Astrocyte of the hippocampus (primary cell): ENCODE data around the gene SRGAP2C.
"Not testable (repeated sequence)": the region's sequence is repeated elsewhere in the genome, so short reads cannot be mapped to it uniquely, and the experiment has no call there.

Experiments
- DNase-seq: peaks from one replicate; pipeline ENCODE4 v3.0.0; 2011; ENCODE audit warnings: low read depth, low spot score

The SRGAP2C gene

GRCh38 chr1:121332599-121333562, 148.1 kb downstream of the SRGAP2C start:
- DNase-seq = not testable (repeated sequence)

DNA sequence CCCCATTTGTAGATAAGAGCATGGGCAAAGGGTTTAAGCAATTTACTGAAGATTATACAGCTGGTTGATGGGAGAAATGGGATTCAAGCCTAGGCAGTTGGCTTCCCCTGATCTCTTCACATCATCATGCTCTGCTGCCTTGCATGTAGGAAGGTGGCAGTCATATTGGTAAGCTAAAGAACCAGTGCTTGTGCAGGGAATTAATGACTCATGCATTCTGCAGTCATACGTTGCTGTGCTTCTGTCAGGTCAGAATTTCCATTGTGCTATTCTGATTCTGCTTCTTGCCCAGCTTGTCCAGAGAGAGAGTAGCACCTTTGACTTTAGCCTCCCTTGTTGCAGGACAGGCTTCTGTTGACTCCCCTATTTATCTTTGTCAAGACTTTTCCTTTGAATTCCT, 153.2 kb downstream of the SRGAP2C start:
- not testable (repeated sequence) for DNase-seq

DNA sequence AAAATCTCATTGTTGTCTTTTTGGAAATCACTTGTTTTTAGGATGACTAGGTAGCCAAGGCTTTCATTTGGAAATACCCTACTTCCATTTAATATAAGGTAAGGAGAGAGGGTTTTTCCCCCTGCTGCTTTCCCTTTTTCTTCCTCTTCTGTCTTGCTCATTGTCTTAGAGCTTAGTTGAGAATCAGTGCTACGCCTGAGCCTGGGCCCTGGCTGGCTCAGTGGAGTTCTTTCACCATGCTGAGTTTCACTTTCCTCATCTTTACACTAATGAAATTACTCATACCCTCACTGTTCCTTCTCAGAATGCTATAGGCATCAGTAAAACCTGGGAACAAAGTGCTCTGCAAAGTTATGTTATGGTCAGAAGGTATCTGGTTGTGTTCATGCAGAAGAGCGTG, 154.8 kb downstream of the SRGAP2C start:
- DNase-seq = not testable (repeated sequence)

DNA sequence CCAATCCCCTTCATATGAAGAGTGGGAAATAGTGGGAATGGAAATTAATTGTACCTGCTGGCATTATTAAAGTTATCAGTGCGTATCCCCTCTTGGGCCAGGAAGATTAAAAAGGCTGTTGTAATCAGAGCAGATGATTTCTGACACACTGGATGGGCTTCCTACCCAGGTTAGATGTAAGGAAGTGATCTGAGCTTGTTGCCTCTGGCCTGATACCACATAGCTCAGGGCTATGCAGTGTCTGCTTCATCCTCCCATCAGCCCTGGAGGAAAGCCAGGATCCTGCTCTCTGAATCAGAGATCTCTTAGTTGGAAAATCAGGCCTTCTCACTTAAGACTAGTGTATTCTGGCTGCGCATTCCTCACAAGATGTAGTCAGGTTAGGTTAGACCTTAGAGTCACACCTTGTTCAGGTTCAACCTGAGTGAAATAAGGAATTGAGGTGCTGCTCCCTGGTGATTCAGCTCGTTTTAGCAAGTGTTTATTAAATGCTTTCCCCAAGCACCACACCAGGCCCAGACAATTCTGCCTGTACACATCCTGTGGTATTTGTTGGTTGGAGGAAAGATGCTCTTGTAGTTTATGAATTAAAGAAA, 158.6 kb downstream of the SRGAP2C start:
- not testable (repeated sequence) for DNase-seq

DNA sequence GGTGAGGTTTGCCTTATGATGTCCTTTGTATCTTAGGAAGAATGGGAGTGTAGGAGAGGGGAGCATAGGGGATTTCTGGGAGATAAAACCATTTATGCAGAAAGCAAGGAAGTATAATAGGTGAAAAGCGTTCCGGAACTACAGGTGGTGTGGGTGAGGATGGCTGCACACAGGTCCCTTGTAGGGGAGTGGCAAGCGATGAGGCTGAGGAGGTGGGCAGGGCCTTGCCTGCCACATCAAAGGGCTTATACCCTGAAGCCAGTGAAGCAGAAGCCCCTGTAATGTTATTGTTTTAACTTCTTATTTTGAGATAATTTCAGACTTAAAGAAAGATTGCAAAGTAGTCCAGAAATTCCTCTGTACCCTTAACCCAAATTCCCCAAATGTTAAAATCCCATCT, 159.6 kb downstream of the SRGAP2C start:
- DNase-seq = not testable (repeated sequence)

GRCh38 chr1:121346654-121347053, 161.9 kb downstream of the SRGAP2C start:
- not testable (repeated sequence) for DNase-seq

- DNase-seq = not testable (repeated sequence)
Observed at GRCh38 chr1:121347476-121347875, 162.7 kb downstream of the SRGAP2C start.

GRCh38 chr1:121348115-121348514, 163.3 kb downstream of the SRGAP2C start:
- not testable (repeated sequence) for DNase-seq

- not testable (repeated sequence) for DNase-seq
Observed at GRCh38 chr1:121349332-121349967, 164.7 kb downstream of the SRGAP2C start.

- DNase-seq = not testable (repeated sequence)
Observed at GRCh38 chr1:121355711-121356420, 171.1 kb downstream of the SRGAP2C start.

GRCh38 chr1:121356819-121357218, 172.0 kb downstream of the SRGAP2C start:
- not testable (repeated sequence) for DNase-seq

DNA sequence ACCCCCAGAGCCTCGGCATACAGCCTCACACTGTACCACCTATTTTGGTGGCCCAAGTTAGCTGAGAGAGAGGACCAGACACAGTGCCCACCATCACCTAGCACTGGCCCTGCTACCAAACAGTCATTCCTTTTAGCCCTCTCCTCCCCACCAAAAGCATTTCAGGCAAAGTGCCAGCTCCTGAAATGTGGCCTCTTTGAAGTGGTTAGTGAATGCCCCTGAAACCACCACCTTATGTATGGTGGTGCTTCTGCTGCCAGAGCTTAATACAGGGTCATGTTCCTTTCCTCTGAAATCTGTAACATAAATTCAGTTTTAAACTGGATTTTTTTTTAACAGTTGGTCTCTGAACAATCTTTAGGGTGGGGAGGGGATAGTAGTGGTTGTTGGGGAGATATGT, 175.8 kb downstream of the SRGAP2C start:
- not testable (repeated sequence) for DNase-seq

DNA sequence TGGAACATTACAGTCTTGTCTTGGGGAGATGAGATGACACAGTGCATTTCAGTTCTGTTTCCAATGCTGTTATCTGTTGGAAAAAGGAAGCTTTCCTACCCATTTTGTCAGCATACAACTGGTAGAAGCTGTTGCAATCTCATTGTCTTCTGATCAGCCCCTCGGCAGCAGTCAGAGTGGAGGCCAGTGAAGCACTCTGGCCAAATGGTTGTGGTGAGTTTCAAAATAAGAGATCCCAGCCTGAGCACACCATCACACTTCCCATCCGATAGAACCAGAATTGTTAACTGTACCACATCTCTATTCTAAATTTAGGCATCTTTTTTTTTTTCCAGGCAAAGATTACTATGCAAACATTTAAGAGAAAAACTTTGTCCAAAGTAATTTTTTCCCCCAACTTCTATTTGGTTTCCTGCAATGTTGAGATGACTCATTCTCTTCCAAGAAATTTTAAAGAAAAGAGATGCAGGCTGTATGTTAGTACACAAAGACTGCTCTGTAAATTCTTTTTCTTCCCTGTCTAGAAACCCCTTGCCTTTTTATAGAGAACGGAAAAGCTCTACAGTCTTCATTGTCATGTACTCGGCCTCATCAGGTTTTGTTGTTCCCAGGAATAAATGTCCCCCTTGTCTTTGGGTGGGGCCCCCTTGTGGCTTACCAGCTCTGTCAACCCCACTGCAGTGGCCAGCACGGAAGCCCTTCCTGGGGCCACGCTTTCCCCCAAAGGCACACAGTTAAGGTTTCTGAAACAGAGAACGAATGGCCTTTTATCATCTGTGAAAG, 176.9 kb downstream of the SRGAP2C start:
- DNase-seq = not testable (repeated sequence)

DNA sequence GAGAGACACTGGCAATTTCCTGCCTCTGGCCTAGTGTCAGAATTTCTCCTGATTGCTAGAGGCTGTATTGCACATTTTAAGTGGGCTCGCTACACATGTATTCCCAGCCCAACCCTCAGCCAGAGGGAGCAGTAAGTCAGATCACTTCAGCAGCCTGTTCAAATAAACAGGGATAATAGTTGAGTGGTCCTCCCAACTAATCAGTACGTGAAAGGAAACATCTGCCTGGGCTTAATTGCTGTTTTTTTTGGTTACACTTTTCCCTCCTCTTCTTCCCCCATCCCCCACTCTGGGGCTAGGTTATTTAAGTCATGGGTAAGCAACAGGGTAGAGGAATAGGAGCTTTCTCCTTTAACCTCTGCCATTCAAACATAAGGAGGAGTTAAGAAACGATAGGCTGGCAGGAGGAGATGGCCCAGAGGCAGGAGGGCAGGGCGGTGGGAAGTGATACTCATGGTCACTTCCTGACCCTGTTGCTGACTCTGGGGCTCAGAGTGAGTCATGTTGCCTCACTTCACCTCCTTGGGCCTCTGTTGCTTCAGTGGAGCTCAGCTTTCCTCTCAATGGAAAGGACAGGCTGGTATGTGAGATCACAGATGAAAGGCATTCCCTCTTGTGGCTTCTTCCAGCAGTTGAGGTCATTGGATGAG, 177.6 kb downstream of the SRGAP2C start:
- not testable (repeated sequence) for DNase-seq

DNA sequence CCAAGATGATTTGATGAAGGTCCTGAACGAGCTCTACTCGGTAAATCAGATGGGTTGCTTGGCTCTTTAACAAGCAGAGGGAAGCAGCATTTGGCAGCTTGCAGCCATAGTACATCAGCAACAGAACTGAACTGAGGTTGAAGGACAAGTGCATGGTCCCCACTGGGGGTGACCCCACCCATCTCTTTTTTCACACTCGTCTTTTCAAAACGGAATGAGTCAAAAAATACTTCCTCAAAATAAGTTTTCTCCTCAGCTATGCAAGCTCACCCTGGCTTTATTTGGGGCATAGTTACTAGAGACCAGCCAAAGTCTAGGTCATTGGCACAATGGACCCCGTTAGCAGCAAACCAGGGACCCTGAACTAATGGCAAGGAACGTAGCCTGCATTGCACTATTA, 180.5 kb downstream of the SRGAP2C start:
- DNase-seq = not testable (repeated sequence)

DNA sequence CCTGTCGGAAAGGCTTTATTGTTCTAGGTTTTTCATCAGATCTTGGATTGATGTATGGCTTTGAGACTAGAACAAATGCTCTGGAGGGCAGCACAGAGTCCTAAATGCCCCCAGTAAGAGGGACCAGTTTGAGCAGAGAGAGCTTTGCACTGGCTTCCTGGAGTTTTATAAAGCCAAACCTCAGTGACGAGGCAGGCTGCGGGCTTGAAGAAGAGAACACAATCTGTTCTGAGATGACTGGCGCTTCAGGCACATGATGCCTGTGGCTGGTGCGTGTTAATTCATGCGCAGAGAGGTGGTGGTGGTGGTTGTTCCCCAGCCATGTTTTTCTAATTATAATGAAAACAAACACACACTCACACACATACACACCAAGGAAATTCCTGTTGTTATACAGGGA, 180.9 kb downstream of the SRGAP2C start:
- peak; percentile 53 for DNase-seq

- DNase-seq = not testable (repeated sequence)
Observed at GRCh38 chr1:121366171-121366570, 181.4 kb downstream of the SRGAP2C start.

DNA sequence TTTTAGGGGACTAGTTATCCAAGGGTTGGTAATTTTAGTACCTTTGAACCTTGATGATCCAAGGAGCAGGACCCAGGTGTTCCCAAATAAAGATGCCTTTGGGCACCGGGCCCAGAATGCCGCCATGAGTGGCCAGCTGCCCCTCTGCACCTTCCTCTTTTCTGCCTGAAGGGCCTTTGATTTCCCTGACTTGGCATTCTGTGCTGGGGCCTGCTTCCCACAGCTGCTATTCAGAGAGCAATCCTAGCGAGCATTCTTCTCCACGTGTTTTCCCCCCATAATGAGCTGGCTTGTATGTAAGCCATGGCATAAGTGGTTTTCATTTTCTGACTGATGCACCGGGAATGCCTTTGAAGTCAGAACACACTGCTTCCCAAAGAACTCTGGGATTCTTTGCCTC, 184.1 kb downstream of the SRGAP2C start:
- DNase-seq = not testable (repeated sequence)

DNA sequence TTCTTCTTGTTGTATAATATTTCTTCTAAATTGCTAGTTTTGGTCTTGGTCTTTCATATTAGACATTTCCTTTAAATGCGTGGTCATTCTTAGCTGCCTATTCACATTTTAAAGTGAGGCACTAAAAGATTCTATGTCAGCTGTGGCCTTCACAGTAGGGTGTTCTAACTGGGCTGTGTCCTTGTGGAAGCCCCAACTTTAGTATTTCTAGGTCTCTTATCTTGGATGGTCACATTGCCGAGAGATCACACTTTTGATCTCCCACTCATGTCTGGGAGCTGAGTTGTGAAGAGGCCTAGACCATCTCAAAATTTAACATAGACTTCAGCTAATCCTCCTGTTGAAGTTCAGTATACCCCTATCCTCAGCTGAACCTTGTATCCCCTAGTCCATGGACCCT, 185.2 kb downstream of the SRGAP2C start:
- not testable (repeated sequence) for DNase-seq

DNA sequence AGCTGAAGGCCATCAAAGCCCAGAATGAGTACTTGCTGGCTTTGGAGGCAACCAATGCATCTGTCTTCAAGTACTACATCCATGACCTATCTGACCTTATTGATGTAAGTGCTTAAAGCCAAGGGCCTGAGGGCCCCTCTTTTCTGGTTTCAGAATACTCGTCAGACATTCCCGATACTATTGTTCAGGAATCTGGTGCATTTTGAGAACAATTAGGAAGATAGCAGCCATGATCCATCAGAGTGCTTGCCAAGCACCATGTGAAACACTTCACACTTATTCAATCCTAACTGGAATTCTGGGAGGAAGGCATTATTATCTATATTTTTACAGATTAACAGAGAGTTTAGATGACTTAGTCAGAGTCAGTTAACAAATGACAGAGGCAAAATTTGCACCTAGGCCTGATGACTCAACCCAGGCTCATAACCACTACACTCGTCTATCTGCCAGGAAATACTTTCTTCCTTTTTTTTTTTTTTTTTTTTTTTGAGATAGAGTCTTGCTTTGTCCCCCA, 190.1 kb downstream of the SRGAP2C start:
- DNase-seq = peak; percentile 20
